ENCODE results near the gene ACY1. TPM values are rescaled to one million over a fixed set of nuclear protein-coding genes. Genes with fewer than 3 reads are reported as not detected.
"Not testable (repeated sequence)": the region's sequence is repeated elsewhere in the genome, so short reads cannot be mapped to it uniquely, and the experiment has no call there.

The ACY1 gene
- total RNA-seq, 1 donor from 2014 or later = 54.2 TPM

DNA sequence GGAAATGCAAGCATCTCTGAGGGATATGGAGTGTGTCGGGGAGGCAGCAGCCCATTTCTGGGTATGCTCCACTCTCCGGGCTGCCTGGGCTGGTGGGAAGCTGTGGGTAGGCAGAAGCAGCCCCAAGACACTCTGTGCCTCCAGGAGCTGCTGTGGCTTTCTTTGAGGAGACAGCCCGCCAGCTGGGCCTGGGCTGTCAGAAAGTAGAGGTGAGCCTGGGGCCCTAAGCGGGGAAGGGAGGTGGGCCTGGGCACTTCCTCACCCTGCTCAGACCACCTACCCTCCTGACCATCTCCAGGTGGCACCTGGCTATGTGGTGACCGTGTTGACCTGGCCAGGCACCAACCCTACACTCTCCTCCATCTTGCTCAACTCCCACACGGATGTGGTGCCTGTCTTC, 1.7 kb downstream of the ACY1 start:
- Mint-ChIP-seq H3K4me1 (ENCODE audit: unreplicated experiment) (peaks cover 13% of the 10 kb centered on the region), H3K9me3 (no peaks in the 10 kb centered on the region), H3K4me3 (peak overlapping the region; percentile 81), H3K27ac (peak overlapping the region; percentile 78), H3K36me3 (no peaks in the 10 kb centered on the region), H3K27me3 (no peaks in the 10 kb centered on the region)
- TF ChIP-seq, protein P1, sequence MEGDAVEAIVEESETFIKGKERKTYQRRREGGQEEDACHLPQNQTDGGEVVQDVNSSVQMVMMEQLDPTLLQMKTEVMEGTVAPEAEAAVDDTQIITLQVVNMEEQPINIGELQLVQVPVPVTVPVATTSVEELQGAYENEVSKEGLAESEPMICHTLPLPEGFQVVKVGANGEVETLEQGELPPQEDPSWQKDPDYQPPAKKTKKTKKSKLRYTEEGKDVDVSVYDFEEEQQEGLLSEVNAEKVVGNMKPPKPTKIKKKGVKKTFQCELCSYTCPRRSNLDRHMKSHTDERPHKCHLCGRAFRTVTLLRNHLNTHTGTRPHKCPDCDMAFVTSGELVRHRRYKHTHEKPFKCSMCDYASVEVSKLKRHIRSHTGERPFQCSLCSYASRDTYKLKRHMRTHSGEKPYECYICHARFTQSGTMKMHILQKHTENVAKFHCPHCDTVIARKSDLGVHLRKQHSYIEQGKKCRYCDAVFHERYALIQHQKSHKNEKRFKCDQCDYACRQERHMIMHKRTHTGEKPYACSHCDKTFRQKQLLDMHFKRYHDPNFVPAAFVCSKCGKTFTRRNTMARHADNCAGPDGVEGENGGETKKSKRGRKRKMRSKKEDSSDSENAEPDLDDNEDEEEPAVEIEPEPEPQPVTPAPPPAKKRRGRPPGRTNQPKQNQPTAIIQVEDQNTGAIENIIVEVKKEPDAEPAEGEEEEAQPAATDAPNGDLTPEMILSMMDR (conservative IDR thresholded peaks at IDR 0.05) = no peak
- DNase-seq (ENCODE audit: extremely low spot score, unreplicated experiment) = no peak

- H3K27me3 Mint-ChIP-seq = no peaks in the 10 kb centered on the region
- peaks cover 2% of the 10 kb centered on the region for H3K36me3 Mint-ChIP-seq
- H3K27ac Mint-ChIP-seq = peak overlapping the region; percentile 78
- peaks cover 13% of the 10 kb centered on the region for H3K4me1 Mint-ChIP-seq (ENCODE audit: unreplicated experiment)
- no peaks in the 10 kb centered on the region for H3K9me3 Mint-ChIP-seq
- DNase-seq (ENCODE audit: extremely low spot score, unreplicated experiment) = no peak
- no peak overlapping the region for H3K4me3 Mint-ChIP-seq
- TF ChIP-seq, protein P1 (conservative IDR thresholded peaks at IDR 0.05) = no peak
Observed at GRCh38 chr3:51986010-51986947, 2.9 kb downstream of the ACY1 start.

GRCh38 chr3:51987568-51987967, 4.2 kb downstream of the ACY1 start:
- DNase-seq (ENCODE audit: extremely low spot score, unreplicated experiment) = no peak
- Mint-ChIP-seq H3K27me3 (no peaks in the 10 kb centered on the region), H3K36me3 (peaks cover 4% of the 10 kb centered on the region), H3K9me3 (no peaks in the 10 kb centered on the region), H3K27ac (no peak overlapping the region), H3K4me1 (ENCODE audit: unreplicated experiment) (peaks cover 12% of the 10 kb centered on the region), H3K4me3 (no peak overlapping the region)
- TF ChIP-seq, protein P1 (conservative IDR thresholded peaks at IDR 0.05) = no peak

GRCh38 chr3:51988286-51989146, 5.2 kb downstream of the ACY1 start:
- TF ChIP-seq, protein P1 (conservative IDR thresholded peaks at IDR 0.05) = no peak
- H3K27me3 Mint-ChIP-seq = no peaks in the 10 kb centered on the region
- H3K27ac Mint-ChIP-seq = peak overlapping the region; percentile 63
- H3K9me3 Mint-ChIP-seq = no peaks in the 10 kb centered on the region
- no peak overlapping the region for H3K4me3 Mint-ChIP-seq
- peaks cover 4% of the 10 kb centered on the region for H3K36me3 Mint-ChIP-seq
- H3K4me1 Mint-ChIP-seq (ENCODE audit: unreplicated experiment) = peaks cover 8% of the 10 kb centered on the region
- DNase-seq (ENCODE audit: extremely low spot score, unreplicated experiment) = no peak

DNA sequence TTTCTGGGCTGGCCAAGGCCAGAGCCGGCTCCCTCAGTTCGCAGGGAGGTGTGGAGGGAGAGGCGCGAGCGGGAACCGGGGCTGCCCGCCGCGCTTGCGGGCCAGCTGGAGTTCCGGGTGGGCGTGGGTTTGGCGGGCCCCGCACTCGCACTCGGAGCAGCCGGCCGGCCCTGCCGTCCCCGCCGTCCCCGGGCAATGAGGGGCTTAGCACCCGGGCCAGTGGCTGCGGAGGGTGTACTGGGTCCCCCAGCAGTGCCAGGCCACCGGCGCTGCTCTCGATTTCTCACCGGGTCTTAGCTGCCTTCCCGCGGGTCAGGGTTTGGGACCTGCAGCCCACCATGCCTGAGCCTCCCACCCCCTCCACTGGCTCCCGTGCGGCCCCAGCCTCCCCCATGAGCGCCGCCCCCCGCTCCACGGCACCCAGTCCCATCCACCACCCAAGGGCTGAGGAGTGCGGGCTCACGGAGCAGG, 7.2 kb downstream of the ACY1 start:
- not testable (repeated sequence) for DNase-seq (ENCODE audit: extremely low spot score, unreplicated experiment); H3K9me3 Mint-ChIP-seq
- H3K4me1 Mint-ChIP-seq (ENCODE audit: unreplicated experiment) = peaks cover 11% of the 10 kb centered on the region

More for the DNA sequence above, 7.2 kb downstream of the ACY1 start:
- H3K36me3 Mint-ChIP-seq = peaks cover 17% of the 10 kb centered on the region
- not testable (repeated sequence) for H3K27me3 Mint-ChIP-seq, H3K4me3 Mint-ChIP-seq, H3K27ac Mint-ChIP-seq
